Hepatocyte (in vitro differentiated cells): ENCODE measurements around the gene RAET1L. TPM values are rescaled to one million over a fixed set of nuclear protein-coding genes. Genes with fewer than 3 reads are reported as not detected.
"Not testable (repeated sequence)": the region's sequence is repeated elsewhere in the genome, so short reads cannot be mapped to it uniquely, and the experiment has no call there.

Source experiments
- DNase-seq: peaks from one replicate; pipeline ENCODE4 v3.0.0-alpha.2; 2016; ENCODE audit warnings: low spot score
- H2AFZ ChIP-seq: fragments of 200-600 bp; sonication (generic); 2 replicates; pipeline ENCODE4 v1.6.0; 2016; ENCODE audit warnings: antibody characterized with exemption, mild to moderate bottlenecking
- H3K27ac ChIP-seq: fragments of 200-600 bp; sonication (generic); 2 replicates; pipeline ENCODE4 v1.5.1; 2016; ENCODE audit warnings: mild to moderate bottlenecking
- H3K27me3 ChIP-seq: fragments of 200-600 bp; sonication (generic); 2 replicates; pipeline ENCODE4 v1.6.1; 2016
- H3K36me3 ChIP-seq: fragments of 200-600 bp; sonication (generic); replicated peaks from 2 replicates; pipeline ENCODE4 v1.5.1; 2016; ENCODE audit warnings: low read depth; ENCODE audit not compliant: insufficient read depth
- H3K4me1 ChIP-seq: fragments of 200-600 bp; sonication (generic); 2 replicates; pipeline ENCODE4 v1.5.1; 2016; ENCODE audit warnings: mild to moderate bottlenecking, moderate library complexity; ENCODE audit not compliant: insufficient read depth
- H3K4me2 ChIP-seq: fragments of 200-600 bp; sonication (generic); 2 replicates; pipeline ENCODE4 v1.6.0; 2016
- H3K4me3 ChIP-seq: fragments of 200-600 bp; sonication (generic); 2 replicates; pipeline ENCODE4 v1.5.1; 2016; ENCODE audit warnings: mild to moderate bottlenecking
- H3K79me2 ChIP-seq: fragments of 200-600 bp; sonication (generic); 2 replicates; pipeline ENCODE4 v1.6.0; 2017; ENCODE audit warnings: mild to moderate bottlenecking
- H3K9me2 ChIP-seq: fragments of 200-600 bp; sonication (generic); replicated peaks from 2 replicates; pipeline ENCODE4 v1.6.0; 2017; ENCODE audit warnings: mild to moderate bottlenecking; ENCODE audit not compliant: insufficient read depth
- H3K9me3 ChIP-seq: fragments of 200-600 bp; sonication (generic); 2 replicates; pipeline ENCODE4 v1.5.1; 2016; ENCODE audit warnings: low read depth, mild to moderate bottlenecking
- H4K20me1 ChIP-seq: fragments of 200-600 bp; sonication (generic); 2 replicates; pipeline ENCODE4 v1.6.0; 2016; ENCODE audit warnings: mild to moderate bottlenecking; ENCODE audit not compliant: insufficient read depth, poor library complexity, severe bottlenecking
- EZH2 ChIP-seq: fragments of 200-600 bp; sonication (generic); IDR thresholded peaks from 2 replicates; pipeline ENCODE4 v1.6.1; 2016; ENCODE audit warnings: antibody characterized with exemption, mild to moderate bottlenecking, borderline replicate concordance
- EZH2phosphoT487 ChIP-seq: fragments of 200-600 bp; sonication (generic); IDR thresholded peaks from one replicate; pipeline ENCODE4 v1.6.1; 2018; ENCODE audit warnings: antibody characterized with exemption, mild to moderate bottlenecking, low read depth, moderate library complexity; ENCODE audit not compliant: unreplicated experiment, severe bottlenecking
- WGBS: methylation state at CpG from one replicate; pipeline ENCODE4 v1.1.6; 2016; ENCODE audit warnings: low lambda C conversion rate; ENCODE audit errors: missing lambda C conversion rate; 5-methylcytosine and 5-hydroxymethylcytosine counted together
- polyA plus RNA-seq: library from polyadenylated mRNA; unstranded; fragments of >200 nt; fragmentation: Nextera tagmentation; extraction: Ambion mirVana; gene quantifications from 2 replicates; pipeline ENCODE4 v1.2.1, GENCODE V29; 2016
- total RNA-seq: library from RNA; depleted of rRNA; stranded (reverse); fragments of >200 nt; gene quantifications from 2 replicates; pipeline ENCODE4 v1.2.3, GENCODE V29; 2014
- TF ChIP-seq, protein P1 (sequence below): fragments of 200-600 bp; sonication (generic); IDR thresholded peaks from 2 replicates; pipeline ENCODE4 v1.5.1; 2016; ENCODE audit warnings: antibody characterized with exemption, mild to moderate bottlenecking; ENCODE audit not compliant: poor library complexity

Gene RAET1L
- total and polyA plus RNA-seq, 2 experiments from 2014 or later: not detected

DNA sequence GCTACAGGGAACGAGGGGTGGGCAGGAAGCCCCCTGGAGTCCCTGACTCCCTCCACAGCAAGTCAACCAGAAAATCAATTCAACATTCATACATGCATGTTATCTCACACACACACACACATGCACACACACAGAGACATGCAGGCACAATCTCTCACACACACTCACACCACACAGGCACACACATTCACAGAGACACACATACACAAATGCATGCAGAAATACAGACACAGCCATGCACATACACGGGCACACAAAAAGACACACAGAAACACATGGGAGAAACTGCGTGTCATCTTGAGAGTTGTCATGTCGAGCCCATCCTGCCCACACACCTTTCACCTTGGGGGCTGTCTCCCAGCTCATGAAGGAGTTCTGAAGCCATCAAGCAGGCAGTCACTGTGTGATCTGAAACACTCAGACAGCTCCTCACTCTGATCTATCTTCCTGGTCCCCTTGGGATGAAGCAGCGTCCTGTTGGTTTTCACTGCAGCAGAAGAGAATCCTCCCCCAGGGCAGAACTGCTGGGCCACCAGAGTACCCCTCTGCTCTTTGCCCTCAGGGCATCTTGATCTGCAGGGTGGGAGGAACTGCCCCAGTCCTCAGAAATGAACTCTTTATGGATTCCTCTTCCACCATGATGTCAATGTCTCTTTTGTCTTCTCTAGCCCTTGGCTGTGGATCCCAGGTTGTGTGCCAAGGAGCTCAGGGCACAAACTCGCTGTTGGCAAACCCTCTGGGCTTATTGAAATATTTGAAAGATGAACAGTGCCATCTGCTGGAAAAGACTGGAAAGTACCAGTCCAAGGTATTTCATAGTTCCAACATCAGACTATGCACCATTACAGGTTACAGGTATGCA, 8.8 kb downstream of the RAET1L start:
- Histone ChIP-seq H3K9me2 (no peaks in the 10 kb centered on the region), H2AFZ (no peak overlapping the region), H3K27ac (no peak overlapping the region), H3K4me3 (no peak overlapping the region), H3K4me1 (no peaks in the 10 kb centered on the region), H3K79me2 (no peaks in the 10 kb centered on the region), H3K36me3 (no peaks in the 10 kb centered on the region), H3K4me2 (no peak overlapping the region), H4K20me1 (no peaks in the 10 kb centered on the region), H3K27me3 (peaks cover 68% of the 10 kb centered on the region), H3K9me3 (no peaks in the 10 kb centered on the region)
- peak; percentile 82 for DNase-seq
- WGBS: 31% methylated on average over 6 of the region's 6 CpGs
- TF ChIP-seq, protein P1, sequence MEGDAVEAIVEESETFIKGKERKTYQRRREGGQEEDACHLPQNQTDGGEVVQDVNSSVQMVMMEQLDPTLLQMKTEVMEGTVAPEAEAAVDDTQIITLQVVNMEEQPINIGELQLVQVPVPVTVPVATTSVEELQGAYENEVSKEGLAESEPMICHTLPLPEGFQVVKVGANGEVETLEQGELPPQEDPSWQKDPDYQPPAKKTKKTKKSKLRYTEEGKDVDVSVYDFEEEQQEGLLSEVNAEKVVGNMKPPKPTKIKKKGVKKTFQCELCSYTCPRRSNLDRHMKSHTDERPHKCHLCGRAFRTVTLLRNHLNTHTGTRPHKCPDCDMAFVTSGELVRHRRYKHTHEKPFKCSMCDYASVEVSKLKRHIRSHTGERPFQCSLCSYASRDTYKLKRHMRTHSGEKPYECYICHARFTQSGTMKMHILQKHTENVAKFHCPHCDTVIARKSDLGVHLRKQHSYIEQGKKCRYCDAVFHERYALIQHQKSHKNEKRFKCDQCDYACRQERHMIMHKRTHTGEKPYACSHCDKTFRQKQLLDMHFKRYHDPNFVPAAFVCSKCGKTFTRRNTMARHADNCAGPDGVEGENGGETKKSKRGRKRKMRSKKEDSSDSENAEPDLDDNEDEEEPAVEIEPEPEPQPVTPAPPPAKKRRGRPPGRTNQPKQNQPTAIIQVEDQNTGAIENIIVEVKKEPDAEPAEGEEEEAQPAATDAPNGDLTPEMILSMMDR: peak; percentile 69
- TF ChIP-seq EZH2phosphoT487: no peak

DNA sequence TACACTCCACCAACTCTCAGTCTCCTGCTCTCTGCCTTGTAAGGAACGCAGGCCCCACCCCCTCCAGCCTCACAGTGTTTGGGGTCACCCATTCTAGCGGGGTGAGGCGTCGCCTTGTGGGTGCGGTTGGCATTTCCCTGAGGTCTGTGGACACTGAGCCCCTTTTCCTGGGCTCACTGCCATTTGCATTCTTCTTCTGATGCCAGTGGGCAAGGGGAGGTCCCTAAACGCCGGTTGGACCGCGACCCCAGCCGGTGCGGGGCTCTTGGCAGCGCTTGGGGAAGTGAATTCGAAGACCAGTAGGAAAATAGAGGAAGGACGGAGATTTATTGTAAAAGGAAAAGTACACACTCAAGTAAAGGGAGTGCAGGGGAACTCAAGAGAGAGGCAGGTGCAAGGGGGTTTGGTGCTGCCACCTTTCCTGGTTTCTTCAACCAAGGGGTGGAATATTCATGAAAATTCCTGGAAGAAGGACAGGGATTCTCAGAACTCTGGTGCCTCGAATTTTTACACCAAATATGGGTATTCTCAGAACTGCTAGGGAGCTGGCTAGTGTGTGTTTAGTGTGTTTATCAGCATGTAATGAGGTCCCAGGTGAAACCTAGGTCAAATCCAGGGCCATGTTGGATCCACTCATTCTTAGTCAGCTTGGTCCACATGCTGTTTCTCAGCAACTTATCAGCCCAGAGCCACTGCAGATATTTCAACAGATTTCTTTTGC, 9.9 kb downstream of the RAET1L start:
- not testable (repeated sequence) for DNase-seq, H3K4me1 ChIP-seq, H4K20me1 ChIP-seq, H3K9me2 ChIP-seq, H2AFZ ChIP-seq, H3K79me2 ChIP-seq, H3K4me3 ChIP-seq, H3K9me3 ChIP-seq, H3K36me3 ChIP-seq, H3K27ac ChIP-seq
- peaks cover 78% of the 10 kb centered on the region for H3K27me3 ChIP-seq
- H3K4me2 ChIP-seq: peak overlapping the region; percentile 64
- WGBS: 18% methylated on average over 15 of the region's 15 CpGs

DNA sequence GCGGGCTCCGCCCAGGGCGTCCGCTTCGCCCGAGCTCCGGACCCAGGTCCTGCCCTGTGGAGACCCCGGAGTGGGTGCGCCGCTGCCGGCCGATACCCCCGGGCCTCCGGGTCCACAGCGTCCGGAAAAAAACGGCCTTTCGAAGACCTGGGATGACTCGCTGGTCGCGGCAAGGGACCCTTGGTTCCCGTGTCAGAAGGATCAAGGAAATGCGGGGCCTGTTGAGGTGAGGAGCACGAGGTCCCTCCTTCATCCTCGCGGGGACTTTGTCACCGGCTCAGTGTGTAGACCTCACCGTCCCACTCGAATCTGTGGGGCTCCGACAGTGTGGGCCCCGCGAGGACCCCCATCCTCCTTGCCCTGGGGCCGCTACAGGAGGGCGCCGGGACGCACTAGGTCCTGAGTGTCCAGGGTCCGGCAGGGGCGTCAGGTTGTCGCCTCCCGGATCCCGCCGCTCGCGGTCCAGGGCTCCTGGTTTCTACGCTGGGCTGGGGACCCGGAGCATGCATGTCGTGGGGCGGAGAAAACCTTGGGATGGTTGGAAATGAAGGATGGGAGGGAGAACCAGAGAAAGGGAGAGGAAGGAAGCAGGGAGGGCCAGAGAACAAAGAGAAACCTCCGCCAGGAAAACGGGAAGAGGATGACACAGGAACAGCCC, 10.6 kb downstream of the RAET1L start:
- Histone ChIP-seq H3K4me2 (peak overlapping the region; percentile 64), H3K27me3 (peaks cover 85% of the 10 kb centered on the region)
- WGBS: 11% methylated on average over 32 of the region's 50 CpGs
- not testable (repeated sequence) for H3K9me3 ChIP-seq, H4K20me1 ChIP-seq, H3K27ac ChIP-seq, H3K36me3 ChIP-seq, H2AFZ ChIP-seq, H3K4me1 ChIP-seq, H3K79me2 ChIP-seq, H3K4me3 ChIP-seq, H3K9me2 ChIP-seq, DNase-seq
- TF ChIP-seq EZH2phosphoT487 (peak; percentile 53), EZH2 (peak; percentile 37)

DNA sequence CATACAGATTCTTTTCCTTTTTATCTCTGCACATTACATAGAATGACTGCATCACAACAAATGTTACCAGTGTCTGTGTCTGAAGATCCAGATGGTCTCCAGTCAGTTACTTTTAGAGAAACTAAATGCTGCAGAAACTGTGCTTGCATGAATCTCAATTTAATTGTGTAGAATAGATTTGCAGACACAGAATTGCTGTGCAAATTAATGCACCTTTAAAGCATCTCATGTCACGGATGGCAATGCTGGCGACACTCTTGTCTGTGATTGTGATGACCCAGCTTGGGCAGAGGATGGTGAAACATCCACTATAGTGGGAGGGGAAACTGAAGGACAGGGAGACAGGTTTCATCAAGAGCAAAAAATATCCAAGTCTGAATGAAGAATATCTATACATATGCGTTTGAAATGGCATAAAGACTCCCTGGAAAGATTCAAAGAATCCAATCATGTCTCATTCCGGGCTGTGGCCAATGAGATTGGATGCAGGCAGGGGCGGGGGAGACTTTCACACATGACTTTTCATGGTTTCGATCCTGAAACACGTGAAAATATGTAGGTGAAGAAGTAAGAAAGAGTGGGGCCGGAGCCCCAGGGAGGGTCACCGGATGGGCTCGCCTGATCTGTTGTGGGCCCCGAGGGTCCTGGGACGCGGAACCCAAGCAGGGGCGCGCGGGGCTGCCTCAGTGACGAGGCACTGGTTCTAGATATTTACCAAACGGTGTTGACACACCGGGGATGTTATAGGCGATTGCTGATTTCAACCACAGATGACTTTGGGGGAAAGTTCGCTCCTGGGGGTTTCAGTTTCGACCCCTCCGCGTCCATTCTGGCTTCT, 11.3 kb downstream of the RAET1L start:
- DNase-seq, H3K4me3 ChIP-seq, H3K9me3 ChIP-seq, H3K79me2 ChIP-seq, H2AFZ ChIP-seq, H3K36me3 ChIP-seq, H3K9me2 ChIP-seq, H3K4me1 ChIP-seq, H3K27ac ChIP-seq, H4K20me1 ChIP-seq: not testable (repeated sequence)
- 22% methylated on average over 12 of the region's 24 CpGs for WGBS
- Histone ChIP-seq H3K27me3 (peaks cover 89% of the 10 kb centered on the region), H3K4me2 (peak overlapping the region; percentile 64)
- TF ChIP-seq EZH2: peak; percentile 48

DNA sequence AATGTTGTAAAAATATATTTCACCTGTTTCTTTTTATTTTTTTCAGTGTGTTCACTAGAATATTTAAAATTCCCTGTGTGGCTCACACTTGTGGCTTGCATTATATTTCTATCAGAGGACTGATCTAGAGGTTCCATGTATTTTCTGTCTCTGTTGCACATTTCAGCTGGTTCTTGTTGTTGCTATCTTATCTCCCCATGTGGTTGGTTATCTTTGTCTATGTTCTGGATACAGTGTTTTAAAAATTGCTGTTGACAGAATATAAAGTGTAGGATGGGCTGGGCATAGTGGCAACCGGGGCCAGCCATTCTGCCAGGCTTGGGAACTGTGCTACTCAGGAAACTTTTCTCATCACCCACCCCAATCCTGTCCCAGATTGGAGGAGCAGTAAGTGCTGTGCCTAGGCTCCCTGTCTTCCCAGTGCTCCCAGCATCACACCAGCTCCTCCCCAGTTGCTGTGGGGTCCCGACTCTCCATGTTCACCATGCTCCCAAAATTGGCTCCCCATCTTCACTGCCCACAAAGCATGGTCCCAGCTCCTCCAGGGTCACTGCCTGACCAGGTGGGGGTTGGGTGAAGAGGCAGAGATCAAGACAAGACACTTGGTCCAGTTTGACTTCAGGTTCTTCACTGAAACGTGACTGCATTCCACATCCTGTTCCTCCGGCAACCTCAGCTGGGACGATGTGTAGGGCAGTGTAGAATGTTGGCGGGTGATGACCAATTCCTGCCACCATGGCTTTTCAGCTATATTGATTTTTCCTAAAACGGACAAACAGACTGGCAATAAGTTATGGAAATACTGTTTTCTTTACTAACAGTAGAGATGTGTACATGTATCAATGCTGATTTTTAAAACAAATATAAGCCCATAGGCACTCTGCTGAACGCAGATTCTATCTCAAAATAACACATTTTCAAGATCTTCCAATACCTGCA, 12.2 kb downstream of the RAET1L start:
- H4K20me1 ChIP-seq, H2AFZ ChIP-seq, H3K9me2 ChIP-seq, H3K4me1 ChIP-seq, H3K4me3 ChIP-seq, DNase-seq, H3K27ac ChIP-seq, H3K36me3 ChIP-seq, H3K4me2 ChIP-seq, H3K9me3 ChIP-seq, H3K79me2 ChIP-seq: not testable (repeated sequence)
- 51% methylated on average over 8 of the region's 8 CpGs for WGBS
- H3K27me3 ChIP-seq: peaks cover 87% of the 10 kb centered on the region
